ENCODE results near the gene AHSA1.
A peak's percentile ranks its signal among the peaks of the same experiment; 100 is the strongest.

The AHSA1 gene

GRCh38 chr14:77498984-77499527 is 41.2 kb downstream of the AHSA1 start:
- DNase-seq = no peak
- peak overlapping the region; percentile 34 for H3K4me3 ChIP-seq (ENCODE audit: low read depth, low read length)
- TF ChIP-seq, protein P1, sequence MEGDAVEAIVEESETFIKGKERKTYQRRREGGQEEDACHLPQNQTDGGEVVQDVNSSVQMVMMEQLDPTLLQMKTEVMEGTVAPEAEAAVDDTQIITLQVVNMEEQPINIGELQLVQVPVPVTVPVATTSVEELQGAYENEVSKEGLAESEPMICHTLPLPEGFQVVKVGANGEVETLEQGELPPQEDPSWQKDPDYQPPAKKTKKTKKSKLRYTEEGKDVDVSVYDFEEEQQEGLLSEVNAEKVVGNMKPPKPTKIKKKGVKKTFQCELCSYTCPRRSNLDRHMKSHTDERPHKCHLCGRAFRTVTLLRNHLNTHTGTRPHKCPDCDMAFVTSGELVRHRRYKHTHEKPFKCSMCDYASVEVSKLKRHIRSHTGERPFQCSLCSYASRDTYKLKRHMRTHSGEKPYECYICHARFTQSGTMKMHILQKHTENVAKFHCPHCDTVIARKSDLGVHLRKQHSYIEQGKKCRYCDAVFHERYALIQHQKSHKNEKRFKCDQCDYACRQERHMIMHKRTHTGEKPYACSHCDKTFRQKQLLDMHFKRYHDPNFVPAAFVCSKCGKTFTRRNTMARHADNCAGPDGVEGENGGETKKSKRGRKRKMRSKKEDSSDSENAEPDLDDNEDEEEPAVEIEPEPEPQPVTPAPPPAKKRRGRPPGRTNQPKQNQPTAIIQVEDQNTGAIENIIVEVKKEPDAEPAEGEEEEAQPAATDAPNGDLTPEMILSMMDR (IDR thresholded peaks at IDR 0.05; ENCODE audit: low read depth, low read length) = no peak

DNA sequence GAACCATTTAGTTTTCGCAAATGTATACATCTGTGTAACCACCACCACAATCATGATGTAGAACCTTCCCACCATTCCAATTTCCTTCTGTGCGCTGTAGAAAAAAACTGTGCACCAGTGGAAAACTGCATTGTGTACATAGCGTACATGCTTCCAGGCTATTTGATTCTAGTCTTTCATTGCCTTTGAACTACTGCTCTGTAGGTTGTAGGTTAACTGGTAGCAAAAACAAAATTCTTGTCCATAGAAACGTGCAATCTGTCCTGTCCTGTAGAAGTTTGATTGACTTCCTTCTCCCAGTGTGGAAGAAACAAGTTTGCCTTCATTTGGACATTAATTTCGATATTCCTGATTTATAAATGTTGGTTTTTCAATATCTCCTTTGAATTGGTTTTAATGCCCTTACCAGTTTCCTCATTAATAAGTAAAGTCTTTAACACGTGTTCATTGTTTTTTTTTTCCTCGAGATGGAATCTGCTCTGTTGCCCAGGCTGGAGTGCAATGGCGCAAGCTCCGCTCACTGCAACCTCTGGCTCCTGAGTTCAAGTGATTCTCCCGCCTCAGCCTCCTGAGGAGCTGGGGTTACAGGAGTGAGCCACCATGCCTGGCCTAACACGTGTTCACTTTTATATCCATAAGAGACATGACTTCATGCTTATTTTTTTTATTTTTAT is 44.4 kb downstream of the AHSA1 start:
- Histone ChIP-seq H3K9me3 (no peaks in the 10 kb centered on the region), H3K36me3 (peaks cover 4% of the 10 kb centered on the region; the same call in 1 of the 2 replicates), H3K4me3 (ENCODE audit: low read depth, low read length) (no peak overlapping the region), H3K4me1 (no peaks in the 10 kb centered on the region), H3K27me3 (peaks cover 22% of the 10 kb centered on the region)
- DNase-seq = no peak
- TF ChIP-seq, protein P1 (IDR thresholded peaks at IDR 0.05; ENCODE audit: low read depth, low read length) = no peak

More at GRCh38 chr14:77498984-77499527, 41.2 kb downstream of the AHSA1 start:
- Histone ChIP-seq H3K4me1 (no peaks in the 10 kb centered on the region), H3K27me3 (peaks cover 22% of the 10 kb centered on the region), H3K9me3 (no peaks in the 10 kb centered on the region), H3K36me3 (no peaks in the 10 kb centered on the region)

- TF ChIP-seq, protein P1 (IDR thresholded peaks at IDR 0.05; ENCODE audit: low read depth, low read length) = no peak
- Histone ChIP-seq H3K36me3 (peaks cover 4% of the 10 kb centered on the region; the same call in 1 of the 2 replicates), H3K4me3 (ENCODE audit: low read depth, low read length) (no peak overlapping the region), H3K27me3 (peaks cover 18% of the 10 kb centered on the region), H3K4me1 (no peaks in the 10 kb centered on the region), H3K9me3 (no peaks in the 10 kb centered on the region)
- no peak for DNase-seq
Observed at GRCh38 chr14:77503138-77503537, 45.2 kb downstream of the AHSA1 start.

DNA sequence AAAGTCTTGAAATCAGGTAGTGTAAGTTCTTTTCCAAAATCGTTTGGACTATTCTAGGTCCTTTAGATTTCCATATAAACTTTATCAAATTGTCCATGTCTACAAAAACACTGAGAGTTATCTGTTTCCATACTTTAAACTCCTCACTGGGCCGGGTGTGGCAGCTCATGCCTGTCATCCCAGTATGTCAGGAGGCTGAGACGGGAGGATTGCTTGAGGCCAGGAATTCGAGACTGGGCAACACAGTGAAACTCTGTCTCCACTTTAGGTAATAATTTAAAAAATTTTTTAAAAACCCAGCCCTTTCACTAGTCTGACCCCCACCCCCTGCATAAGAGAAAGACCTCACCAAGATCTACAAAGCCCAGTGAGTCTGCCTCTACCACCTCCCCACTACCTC is 47.1 kb downstream of the AHSA1 start:
- H3K36me3 ChIP-seq = peaks cover 4% of the 10 kb centered on the region; the same call in 1 of the 2 replicates
- TF ChIP-seq, protein P1 (IDR thresholded peaks at IDR 0.05; ENCODE audit: low read depth, low read length) = no peak
- H3K27me3 ChIP-seq = no peaks in the 10 kb centered on the region
- no peaks in the 10 kb centered on the region for H3K4me1 ChIP-seq
- H3K9me3 ChIP-seq = no peaks in the 10 kb centered on the region
- no peak overlapping the region for H3K4me3 ChIP-seq (ENCODE audit: low read depth, low read length)
- DNase-seq = no peak

GRCh38 chr14:77507762-77508161 is 49.9 kb downstream of the AHSA1 start:
- TF ChIP-seq, protein P1 (IDR thresholded peaks at IDR 0.05; ENCODE audit: low read depth, low read length) = no peak
- H3K27me3 ChIP-seq = no peaks in the 10 kb centered on the region

DNA sequence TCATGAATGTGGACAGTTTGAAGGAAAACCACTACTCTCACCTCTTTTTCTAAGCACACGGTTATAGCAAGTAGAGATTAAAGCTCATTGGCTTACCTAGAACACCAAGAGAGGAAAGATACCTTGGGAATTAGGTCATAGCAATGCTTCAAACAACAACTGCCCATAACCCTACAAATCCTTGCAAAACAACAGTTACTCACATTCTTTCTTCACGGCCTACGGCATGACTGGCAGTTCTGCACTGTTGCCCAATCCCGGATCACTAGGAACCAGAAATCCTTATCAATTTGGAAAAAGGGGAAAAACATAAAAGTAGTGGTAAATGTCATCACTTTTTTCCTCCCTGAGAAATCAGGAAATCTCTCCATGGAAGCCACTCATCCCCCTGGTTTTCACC is 50.4 kb downstream of the AHSA1 start:
- H3K27me3 ChIP-seq = no peaks in the 10 kb centered on the region

More at GRCh38 chr14:77507762-77508161, 49.9 kb downstream of the AHSA1 start:
- Histone ChIP-seq H3K4me1 (no peaks in the 10 kb centered on the region), H3K9me3 (no peaks in the 10 kb centered on the region), H3K4me3 (ENCODE audit: low read depth, low read length) (no peak overlapping the region), H3K36me3 (peaks cover 15% of the 10 kb centered on the region; the same call in 1 of the 2 replicates)
- DNase-seq = no peak

More for the DNA sequence above, 50.4 kb downstream of the AHSA1 start:
- Histone ChIP-seq H3K36me3 (peaks cover 15% of the 10 kb centered on the region; the same call in 1 of the 2 replicates), H3K4me1 (no peaks in the 10 kb centered on the region), H3K9me3 (no peaks in the 10 kb centered on the region), H3K4me3 (ENCODE audit: low read depth, low read length) (no peak overlapping the region)
- no peak for DNase-seq
- TF ChIP-seq, protein P1 (IDR thresholded peaks at IDR 0.05; ENCODE audit: low read depth, low read length) = no peak
